HG02798 (cell line): ENCODE data around the gene RUBCNL.
A peak's percentile ranks its signal among the peaks of the same experiment; 100 is the strongest.

Source experiments
- ATAC-seq: cut with Tn5 transposase; IDR thresholded peaks from one replicate; pipeline ENCODE4 v1.9.1; 2021; ENCODE audit warnings: mild to moderate bottlenecking; ENCODE audit not compliant: unreplicated experiment, poor library complexity

Gene RUBCNL

DNA sequence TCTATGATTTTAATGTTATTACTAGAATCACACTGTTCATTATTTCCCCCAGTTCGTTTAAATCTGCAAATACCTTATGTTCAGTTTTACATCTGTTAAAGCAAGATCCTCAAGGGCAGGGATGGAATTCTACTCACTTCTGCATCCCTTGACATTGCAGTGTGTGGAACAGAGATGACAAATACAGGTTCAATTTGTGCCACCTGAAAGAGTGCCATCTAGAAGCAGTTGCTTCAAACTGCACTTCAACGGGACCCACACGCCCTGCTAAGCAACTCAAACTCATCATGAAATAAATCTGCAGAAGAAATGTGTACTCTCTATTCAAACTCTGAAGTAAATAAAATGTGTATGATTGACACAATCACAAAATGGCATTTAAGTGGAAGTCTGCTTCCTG, 44.5 kb downstream of the RUBCNL start:
- ATAC-seq, result no peak

DNA sequence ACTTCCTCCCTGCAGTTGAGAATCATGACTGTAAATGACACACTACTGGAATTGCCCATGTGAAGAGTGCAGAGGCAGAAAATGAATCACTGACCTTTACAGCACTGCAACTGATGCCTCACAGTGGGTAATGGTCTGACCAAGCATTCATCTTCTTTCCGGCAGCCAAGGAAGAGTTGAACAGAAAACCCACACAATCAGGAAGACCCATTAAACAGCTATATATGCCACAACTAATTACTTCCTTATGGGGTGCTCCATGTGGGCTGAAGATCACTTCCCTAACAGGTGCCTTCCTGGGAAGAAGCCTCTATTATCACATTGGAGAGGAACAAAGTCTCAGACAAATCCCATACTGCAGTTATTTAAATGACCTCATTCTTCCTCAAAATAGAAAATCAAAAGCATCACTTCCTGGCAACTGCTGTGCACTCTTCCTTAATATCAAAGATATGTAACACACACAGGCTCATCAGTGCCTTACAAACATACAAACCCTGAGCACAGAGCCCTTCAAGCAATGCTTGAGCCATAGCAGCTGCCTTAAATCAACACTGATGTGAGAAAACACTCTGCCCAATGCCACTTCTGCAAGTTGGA, 45.8 kb downstream of the RUBCNL start:
- peak; percentile 51 for ATAC-seq

DNA sequence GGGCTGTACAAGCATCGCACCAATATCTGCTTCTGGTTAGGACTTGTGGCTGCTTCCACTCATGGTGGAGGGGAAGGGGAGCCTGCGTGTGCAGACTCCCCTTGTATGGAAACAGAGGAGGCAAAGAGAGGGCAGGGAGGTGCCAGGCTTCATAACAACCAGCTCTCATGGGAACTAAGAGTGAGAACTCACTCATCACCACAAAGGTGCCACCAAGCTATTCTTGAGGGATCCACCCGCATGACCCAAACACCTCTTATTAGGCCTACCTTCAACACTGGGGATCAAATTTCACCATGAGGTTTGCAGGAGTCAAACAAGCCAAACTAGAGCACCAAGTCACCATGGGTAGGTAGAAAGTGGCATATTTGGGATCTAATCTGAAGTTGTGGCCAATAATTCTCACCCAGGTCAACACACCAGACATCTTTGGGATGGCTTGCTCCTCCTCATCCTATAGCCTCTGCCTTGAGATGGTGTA, 46.4 kb downstream of the RUBCNL start:
- no peak for ATAC-seq

DNA sequence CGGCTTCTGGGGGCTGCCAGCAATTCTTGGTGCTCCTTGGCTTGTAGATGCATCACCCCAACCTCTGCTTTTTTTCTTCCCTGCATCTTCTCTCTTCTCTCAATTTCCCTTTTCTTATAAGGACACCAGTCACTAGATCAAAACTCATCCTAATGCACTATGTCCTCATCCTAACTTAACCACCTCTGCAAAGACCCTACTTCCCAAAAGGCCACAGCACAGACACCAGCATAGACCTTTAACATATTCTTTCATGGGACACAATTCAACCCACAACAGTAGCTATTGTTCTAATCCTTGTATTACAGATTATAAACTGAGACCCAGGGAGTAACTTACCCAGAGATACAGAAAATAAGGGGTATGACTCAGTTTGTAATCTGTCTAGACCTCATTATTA, 47.0 kb downstream of the RUBCNL start:
- ATAC-seq, result no peak

DNA sequence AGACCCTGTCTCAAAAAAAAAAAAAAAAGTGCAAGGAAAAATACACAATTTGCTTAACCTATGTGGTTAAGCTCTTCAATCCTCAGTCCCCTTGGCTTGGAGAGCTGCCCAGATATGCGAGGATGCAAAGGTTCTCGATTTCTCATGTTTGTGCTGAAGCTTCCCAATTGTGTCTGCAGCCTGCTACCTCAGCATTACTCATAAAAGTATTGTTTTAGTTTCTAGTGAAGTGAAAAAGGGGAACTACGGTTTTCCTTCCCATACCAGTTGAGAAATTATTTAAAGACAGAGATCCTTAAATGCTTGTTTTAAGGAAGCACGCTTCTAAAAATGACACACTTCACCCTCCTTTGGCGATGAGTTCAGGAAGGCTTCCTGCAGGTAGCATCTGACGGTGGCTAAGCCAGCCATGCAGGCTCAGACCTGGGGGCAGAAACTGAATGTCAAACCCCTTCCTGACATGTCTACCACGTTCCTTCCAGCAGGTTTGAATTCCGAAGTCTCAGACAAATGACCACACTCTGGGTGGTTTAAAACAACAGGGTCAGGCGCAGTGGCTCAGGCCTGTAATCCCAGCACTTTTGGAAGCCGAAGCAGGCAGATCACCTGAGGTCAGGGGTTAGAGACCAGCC, 47.9 kb downstream of the RUBCNL start:
- ATAC-seq, result no peak

DNA sequence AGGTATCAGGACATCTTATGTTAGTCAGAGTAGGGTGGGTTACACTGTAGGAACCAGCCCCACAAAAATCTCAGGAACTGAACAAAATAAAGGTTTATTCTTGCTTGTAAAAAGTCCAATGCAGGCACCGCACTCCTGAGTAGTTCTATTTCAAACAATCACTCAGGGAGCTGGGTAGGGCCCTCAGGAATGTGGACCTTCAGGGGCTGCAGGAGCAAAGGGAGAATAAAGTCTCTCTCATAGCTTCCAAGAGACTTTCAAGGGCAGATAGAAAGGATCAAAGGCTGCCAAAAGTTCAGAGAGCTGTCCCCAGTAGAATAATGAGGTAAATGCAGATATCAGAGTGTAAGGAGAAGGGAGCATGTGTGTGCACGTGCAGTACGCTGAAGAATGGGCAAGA, 49.4 kb downstream of the RUBCNL start:
- ATAC-seq, result no peak

DNA sequence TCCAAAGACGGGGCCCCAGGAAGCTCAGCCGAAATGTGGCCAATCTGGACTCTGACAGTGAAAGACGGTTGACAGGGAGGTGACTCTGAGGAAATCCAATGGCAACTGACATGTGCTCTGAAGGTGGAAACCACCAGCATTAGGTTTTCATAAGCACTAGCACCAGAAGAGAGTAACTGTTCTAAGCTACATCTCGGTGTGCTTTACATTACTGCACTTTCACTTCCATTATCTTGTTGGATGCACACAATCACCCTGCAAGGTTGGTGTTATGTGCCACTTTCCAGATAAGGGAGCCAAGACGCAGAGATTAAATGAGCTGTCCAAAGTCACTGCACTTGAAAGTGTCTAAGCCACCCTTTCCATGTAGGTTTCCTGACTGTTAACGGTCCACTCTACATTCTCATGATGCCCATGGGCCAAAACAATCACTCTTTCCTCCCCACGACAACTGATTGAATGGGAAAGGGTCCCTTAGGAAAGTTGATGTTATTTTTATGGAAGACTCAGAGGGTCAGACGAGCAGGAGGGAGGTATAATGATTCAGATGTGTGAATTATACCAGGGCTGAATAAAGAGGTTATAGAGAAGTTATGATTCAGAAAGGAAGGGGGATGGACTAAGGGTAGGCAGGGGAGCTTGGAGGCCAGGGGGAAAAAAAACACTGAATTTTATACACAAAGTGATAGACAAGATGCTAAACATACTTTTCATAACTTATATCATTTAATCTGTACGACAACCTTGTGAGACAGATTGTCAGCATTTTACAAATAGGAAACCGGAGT, 52.8 kb downstream of the RUBCNL start:
- no peak for ATAC-seq

DNA sequence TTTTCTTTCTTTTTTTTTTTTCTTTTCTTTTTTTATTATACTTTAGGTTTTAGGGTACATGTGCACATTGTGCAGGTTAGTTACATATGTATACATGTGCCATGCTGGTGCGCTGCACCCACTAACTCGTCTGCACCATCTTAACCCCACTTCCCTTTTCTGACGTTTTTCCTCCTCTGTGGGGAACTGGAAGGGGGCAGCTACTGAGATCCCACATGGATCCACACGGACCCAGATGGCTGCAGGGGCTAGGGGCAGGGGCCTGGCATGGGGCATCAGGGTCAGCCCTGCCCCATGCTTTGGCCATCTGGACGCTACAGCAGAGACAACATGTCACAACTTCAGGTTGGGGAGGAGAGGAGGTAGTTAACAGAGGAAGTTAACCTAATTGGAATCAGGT, 54.3 kb downstream of the RUBCNL start:
- no peak for ATAC-seq

DNA sequence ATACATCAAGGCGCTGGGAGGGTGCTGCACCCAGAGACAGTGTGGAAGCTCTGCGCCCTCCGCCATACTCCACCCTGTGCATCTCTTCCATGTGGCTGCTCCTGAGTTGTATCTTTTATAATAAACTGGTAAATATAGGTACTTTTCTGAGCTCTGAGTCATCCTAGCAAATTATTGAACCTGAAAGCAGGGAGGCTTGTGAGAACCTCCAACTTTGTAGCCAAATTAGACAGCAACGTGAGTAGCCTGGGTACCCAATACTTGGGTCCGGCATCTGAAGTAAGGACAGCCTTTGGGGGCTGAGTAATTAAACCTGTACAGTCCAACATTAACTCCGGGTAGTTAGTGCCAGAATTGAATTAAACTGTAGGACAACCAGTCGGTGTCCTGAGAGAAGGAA, 57.4 kb downstream of the RUBCNL start:
- no peak for ATAC-seq

DNA sequence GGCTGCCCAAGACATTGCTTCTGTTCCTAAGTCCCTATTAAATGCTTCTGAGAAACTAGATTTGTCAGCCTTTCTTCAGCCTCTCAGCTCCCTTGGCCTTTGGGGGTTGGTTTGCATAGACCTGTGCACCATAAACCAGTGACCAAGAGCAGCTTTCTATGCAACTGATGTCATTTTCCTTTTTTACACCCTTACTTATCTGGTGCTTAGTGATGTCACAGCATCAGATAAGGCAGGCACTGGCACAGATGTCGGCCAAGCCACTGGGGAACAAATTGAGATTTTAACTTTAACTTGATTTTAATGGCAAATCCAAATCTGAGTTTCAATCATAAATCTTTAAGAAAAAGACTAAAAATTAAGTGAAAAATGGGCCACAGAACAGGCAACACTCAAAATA, 59.8 kb downstream of the RUBCNL start:
- ATAC-seq, result no peak

DNA sequence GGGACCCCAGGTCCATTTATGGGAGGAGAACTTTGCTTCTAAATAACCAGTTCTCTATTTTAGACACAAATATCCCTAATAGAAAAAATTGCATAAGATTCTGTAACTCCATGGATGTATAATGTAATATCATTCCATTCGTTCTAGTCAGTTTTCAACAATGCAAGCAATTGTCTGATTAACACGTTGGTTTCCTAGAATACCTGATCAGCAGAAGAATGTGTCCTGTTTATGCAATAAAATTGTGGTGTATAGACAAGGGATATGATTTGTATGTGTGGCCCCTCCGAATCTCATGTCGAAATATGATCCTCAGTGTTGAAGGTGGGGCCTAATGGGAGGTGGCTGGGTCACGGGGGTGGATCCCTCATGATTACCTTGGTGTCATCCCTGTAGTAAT, 62.1 kb downstream of the RUBCNL start:
- no peak for ATAC-seq

DNA sequence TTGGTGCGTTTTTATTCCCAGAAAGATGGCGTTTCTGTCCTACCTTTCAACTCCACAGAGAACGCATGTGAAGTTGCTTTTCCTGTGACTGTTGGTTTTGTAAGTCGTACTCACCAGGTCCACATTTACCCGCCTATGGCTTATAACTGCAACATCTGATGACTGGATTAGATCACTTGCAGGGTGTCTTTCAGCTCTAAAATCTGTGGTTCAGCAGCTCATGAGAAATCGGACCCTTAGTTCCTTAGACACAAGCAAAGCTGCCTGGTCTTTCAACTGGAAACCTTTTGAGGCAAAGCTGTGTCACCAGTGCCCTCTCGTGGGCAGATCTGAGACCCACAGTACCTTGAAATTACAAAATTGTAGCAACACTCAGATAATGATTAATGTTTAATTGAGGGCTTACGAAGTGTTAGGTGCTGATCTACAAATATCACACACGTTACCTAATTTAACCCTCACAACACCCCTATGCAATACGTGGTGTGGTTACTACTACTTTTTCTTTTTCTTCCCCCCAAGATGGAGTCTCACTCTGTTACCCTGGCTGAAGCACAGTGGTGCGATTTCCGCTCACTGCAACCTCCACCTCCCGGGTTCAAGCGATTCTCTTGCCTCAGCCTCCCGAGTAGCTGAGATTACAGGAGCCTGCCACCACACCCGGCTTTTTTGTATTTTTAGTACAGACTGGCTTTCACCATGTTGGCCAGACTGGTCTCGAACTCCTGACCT, 65.4 kb downstream of the RUBCNL start:
- ATAC-seq, result no peak

DNA sequence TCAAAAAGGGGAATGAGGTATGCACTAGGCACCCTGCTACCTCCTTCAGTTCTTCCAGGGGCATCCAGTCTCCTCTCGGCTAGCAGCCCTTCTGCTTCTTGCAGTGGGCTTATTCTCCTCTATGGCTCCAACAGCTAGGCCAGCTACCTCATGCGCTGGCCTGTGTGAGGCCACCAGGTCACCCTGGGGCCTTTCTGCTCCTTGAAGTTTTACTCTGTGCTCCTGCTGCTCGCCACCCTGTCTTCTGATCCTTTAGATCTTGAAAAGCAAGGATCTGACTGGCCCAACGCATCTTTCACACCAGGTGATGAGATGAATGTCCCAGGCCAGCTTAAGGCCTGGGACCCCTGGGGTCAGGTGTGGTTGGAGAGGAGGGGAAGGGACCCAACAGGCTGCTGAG, 66.2 kb downstream of the RUBCNL start:
- ATAC-seq, result no peak

DNA sequence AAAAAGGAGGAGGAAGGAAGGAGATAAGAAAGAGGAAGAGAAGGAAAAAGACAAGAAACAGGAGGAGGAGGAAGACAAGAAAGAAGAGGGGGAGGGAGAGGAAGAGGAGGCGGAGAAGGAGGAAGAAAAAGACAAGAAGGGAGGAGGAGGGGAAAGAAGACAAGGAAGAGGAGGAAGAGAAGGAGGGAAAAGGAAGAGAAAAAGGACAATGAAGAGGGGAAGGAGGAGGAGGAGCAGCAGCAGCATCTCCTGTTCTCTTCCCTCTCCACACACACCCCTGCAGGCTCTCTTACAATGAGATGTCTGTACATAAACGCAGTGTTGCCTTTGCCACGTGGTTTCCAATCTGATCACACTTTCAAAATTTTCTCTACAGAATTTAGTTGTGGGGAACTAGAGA, 66.6 kb downstream of the RUBCNL start:
- ATAC-seq, result no peak

DNA sequence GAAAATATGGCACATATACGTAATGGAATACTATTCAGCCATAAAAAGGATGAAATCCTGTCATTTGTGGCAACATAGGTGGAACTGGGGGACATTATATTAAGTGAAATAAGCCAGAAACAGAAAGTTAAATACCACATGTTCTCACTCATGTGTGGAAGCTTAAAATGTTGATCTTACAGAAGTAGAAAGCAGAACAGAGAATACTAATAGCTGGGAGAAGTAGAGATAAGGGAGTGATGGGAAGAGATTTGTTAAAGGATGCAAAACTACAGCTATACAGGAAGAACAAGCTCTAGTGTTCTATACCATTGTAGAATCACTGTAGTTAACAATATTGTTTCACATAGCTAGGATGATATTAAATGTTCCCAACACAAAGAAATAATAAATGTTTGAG, 68.1 kb downstream of the RUBCNL start:
- no peak for ATAC-seq

DNA sequence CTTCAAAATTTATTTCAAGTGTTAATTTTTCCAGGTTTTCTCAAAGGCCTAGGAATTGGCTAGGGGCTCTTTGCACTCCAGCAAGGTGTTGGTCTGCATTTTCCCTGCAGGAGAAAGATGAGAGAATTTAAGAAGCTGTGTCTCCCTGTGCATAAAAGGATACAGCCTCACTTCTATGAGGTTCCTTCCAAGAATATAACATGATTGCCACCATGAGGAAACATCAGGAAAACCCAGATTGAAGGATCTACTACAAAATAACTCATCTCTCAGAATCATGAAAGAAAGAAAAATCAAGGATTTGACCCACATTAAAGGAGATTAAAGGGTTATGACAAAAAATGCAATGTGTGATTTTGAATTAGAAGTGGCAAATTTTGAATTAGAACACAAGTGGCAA, 69.9 kb downstream of the RUBCNL start:
- ATAC-seq, result no peak

DNA sequence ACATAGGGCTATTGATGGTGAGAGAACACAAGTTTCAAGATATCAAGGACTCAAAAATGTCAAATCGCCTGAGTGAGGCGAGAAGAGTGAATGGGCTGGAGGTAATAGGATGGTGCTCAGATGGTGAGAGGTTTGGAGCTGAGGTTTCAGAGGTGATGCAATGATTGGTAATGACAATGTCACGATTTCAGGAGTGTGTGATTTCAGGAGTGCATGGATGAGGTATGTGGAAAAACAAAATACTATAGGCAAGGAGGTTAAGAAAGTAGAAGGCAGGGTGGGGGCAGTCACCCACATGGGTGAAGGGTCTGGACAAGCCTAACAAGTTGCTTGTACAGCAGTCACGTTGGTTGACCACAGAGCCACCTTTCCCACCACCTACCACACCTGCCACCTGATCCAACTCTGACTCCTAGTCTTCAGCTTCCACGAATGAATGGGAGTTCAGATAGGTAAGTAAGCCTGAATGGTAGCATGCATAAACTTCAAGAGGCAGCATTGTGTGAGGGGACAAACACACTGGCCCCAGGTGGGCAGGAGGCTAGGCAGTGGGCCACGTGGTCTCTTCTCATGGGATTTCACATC, 71.5 kb downstream of the RUBCNL start:
- ATAC-seq, result no peak

DNA sequence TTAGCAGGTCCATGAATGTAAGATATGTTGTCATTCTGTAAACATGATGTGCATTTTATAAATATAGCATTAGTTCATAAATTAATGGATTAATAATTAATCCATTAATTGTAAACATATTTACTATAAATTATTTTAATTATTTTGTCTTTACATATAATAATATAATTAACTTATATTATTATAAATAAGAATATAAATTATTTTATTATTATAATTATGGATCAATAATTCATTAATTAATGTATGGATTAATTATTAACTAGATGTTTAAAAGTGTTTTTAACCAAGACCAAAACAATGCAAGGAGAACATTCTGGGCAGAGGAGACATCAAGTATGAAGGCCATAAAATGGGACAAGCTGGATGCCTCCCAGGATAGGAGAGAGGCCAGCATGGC, 72.0 kb downstream of the RUBCNL start:
- ATAC-seq, result no peak

DNA sequence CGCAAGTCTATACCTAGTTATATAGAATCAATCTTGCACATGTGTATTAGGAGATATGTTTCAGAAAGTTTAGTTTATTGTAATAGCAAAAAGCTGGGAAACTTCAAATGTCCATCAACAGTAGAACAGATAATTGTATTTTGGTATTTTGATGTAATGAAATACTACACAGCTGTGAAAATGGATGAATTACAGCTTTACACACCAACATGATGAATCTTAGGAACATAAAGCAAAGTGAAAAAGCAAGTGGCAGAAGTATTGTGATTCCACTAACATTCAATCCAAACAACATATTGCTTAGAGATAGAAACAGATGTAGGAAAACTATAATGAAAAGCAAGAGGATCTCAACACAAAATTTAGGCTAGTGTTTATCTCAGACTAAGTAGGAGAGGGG, 72.5 kb downstream of the RUBCNL start:
- no peak for ATAC-seq

DNA sequence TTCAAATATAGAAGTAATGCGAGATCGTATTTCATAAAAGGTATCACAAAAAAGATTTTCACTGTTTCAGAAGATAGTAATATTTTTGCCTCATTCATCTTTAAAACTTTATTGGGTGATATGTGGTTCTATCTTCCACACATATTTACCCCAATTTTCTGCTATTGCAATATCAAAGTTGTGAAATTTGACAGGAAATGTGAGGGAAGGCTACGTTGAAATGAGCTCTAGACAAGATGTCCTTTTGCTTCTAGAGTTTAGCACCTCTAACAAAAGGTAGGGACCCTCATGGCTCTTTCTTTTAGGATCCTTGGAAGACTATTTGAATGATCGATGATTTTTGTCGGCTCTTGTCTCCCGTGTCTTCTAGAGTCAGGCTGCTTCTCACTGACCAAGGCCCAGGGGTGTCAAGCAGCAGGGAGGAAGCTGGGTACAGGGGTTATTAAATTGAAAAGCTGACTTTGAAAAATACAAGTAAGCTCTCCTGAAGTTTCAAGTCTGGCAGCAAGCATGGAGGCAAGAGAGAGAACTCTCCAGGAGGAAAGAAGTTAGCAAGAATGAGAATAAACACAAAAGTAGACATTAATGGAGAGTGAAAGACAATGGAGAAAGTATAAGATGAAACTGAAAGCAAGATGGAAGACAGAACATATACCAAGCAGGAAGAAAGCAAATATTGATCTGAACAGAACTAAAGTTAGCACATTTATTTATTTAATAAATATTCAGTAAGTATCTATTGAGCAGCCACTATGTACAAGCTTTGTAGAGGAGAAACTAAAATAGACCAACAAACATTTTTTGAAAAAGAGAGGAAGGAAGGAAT, 73.4 kb downstream of the RUBCNL start:
- no peak for ATAC-seq
